Amniotic epithelial cell (primary cell): ENCODE data around the gene ELF1.
A peak's percentile ranks its signal among the peaks of the same experiment; 100 is the strongest.

ENCODE experiments used
- DNase-seq: peaks from one replicate; pipeline ENCODE4 v3.0.0-alpha.2; 2010; ENCODE audit warnings: low read depth

ELF1 gene

GRCh38 chr13:41006306-41006705 is 12.8 kb downstream of the ELF1 start:
- no peak for DNase-seq

- DNase-seq = no peak
Measured at GRCh38 chr13:41005704-41006103, 13.4 kb downstream of the ELF1 start.

DNA sequence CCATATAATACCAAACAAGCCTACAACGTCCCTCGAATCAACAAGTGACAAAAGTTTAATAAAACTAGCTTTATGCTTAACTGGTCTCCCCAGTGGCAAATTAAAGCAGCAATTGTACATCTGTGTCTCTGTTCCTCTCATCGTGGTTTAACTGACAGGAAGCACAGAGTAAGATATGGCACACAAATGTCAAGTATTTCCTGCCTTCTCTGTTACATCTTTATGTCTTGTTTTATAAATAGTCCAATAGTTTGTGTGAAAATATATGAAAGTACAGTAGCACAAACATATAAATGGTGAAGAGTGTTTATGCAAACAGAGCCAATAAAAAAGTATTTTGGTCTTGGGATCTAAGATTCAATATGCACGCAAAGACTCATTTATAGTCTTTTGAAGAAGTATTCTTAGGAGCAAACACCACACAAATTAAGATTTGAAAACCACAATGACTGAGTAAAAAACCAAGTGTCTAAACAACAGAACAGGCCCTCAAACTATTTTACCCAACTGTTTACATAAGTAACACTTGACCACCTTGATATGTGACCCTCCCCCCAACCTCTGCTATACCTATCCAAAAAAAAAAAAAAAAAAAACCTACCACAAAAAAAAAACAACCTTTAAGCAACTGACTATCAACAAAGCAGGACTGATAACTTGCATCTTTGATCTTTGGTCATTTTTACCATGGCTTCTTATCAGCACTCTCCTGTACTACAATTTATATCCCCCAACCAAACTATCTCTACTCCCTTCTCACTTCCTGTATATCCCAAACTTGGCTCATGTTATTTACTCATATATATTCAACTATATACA is 14.0 kb downstream of the ELF1 start:
- no peak for DNase-seq

DNA sequence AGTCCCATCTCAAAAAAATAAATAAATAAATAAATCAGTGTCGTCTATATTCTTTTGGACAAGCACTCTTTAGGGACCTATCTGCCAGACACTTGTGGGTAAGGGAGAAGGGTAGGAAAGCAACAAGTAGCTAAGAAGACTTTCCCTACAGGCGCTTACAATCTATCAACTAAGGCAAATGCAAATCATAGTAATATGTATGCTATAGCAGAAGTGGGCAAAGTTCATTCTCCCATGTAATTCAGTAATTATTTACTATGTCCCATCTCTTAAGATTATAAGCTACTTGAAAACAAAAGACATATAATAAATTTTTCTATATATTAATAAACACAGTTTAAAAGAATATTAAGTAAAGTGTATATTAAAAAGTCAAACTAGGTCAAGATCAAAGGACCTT is 16.5 kb downstream of the ELF1 start:
- DNase-seq = no peak

- DNase-seq = no peak
Measured at GRCh38 chr13:41001695-41002094, 17.4 kb downstream of the ELF1 start.

DNA sequence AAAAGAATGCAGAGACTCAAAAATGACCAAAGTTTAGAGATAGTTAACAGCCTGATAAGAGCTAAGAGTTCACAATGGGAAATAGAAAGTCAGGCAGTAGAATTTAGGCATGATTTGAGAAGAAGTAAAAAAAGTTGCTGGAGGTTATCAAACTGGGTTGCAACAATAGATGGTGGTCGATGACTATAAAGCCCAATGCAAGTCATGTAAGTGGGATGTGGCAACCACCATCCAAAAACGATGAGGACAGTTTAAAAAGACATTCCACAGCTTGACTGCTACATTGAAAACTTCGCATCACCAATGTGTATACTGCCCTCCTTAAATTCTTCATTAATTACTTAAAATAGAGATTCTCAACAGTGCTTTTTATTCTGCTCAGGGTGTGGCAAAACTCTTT is 19.7 kb downstream of the ELF1 start:
- DNase-seq = no peak

GRCh38 chr13:40996426-40997092 is 22.6 kb downstream of the ELF1 start:
- no peak for DNase-seq

DNA sequence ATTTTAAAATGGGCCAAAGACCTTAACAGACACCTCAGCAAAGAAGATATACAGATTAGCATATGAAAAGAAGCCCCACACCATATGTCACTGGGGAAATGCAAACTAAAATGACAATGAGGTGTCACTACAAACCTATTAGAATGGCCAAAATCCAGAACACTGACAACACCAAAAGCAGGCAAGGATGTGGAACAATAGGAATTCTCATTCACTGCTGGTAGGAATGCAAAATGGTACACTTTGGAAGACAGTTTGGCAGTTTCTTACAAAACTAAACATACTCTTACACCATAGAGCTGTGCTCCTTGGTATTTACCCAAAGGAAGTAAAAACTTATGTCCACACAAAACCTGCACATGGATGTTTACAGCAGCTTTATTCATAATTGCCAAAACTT is 23.1 kb downstream of the ELF1 start:
- no peak for DNase-seq

DNA sequence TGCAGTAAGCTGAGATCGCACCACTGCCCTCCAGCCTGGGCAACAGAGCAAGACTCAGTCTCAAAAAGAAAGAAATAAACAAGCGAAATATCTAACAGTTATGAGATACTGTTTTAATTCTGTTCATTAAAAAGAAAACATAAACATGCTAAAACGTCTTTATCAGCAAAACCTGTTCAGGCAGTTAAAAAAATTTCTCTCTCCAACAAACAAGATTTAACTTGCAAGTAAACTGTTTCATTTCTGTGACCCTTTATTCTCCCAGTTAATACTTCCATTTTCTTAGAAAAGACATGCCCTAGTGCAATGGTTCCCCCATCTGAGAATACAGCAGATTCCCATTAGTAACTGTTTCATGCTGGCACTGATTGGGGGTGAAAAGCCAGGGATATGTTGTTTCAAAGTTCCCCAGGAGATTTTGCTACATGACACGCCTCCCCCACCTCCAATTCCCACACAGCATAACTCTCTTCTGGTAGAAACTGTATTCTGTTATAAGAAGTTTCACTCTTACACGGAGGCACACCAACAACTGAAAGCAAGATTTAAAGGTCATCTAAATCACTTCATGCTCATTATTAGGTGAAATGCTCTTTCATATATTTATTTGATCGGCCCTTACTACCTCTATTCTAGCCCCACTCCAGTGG is 24.4 kb downstream of the ELF1 start:
- no peak for DNase-seq

GRCh38 chr13:40993987-40994386 is 25.1 kb downstream of the ELF1 start:
- no peak for DNase-seq

- no peak for DNase-seq
Measured at GRCh38 chr13:40992678-40993518, 26.2 kb downstream of the ELF1 start.

DNA sequence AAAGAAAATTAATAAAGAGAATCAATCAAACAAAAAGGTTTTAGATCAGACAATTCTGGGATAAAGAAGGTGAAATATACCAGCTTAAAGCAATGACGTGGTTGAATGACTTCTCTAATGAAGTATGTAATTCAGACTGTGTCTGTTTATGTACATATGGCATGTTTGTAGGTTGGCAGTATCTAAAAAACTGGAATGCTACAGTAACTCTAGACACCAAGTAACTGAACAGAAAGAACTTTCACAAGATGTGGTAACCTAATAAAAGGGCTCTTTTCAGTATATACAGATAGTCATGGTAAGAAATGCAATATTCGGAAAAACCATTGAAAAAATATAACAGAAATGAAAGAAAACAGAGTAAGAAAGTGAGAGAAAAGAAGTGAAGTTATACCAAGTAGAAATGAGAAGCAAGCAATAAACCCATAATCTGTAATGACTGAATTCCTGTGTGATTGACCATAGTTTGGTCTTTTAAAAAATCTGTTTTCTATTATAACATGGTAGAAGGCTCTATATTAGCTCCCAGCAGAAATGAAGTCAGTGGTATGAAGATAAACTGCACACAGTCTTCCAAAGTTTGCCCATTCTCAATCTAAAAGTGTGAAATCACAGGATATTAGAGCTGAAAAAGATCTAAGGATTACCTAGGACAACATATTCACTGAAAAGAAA is 31.4 kb downstream of the ELF1 start:
- DNase-seq = no peak

DNA sequence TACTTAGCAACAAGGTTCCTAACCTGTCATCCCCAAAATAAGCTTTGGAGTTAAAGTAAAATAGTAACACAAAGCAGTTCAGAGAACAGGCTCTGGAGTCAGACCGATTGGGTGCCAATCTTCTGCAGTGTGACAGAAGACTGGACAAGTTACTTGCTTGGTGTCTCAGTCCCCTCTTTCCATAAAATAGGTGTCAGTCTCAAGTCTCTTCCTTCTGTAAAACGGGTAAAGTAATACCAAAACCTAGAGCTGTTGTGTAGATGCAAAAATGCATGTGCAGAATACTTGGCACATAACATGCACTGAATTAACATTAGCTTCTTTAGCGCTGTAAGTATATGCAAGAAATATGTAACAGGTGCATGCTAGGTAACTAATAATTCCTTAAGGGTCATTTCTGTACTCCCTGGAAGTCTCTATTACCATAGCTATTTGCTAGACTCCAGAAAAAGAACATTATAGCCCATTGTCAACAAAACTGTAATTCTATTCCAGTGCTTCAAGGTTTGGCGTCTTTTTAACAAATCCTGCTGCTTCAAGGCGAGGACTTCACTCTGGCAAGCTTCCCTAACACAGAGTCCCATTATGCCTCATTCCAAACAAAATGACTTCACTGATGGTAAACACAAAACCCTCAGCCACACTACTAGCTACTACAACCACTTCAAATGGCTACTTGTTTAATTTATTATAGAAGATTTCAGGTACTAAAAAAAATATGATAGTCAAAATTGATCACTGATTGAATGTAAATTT is 32.8 kb downstream of the ELF1 start:
- DNase-seq = no peak

DNA sequence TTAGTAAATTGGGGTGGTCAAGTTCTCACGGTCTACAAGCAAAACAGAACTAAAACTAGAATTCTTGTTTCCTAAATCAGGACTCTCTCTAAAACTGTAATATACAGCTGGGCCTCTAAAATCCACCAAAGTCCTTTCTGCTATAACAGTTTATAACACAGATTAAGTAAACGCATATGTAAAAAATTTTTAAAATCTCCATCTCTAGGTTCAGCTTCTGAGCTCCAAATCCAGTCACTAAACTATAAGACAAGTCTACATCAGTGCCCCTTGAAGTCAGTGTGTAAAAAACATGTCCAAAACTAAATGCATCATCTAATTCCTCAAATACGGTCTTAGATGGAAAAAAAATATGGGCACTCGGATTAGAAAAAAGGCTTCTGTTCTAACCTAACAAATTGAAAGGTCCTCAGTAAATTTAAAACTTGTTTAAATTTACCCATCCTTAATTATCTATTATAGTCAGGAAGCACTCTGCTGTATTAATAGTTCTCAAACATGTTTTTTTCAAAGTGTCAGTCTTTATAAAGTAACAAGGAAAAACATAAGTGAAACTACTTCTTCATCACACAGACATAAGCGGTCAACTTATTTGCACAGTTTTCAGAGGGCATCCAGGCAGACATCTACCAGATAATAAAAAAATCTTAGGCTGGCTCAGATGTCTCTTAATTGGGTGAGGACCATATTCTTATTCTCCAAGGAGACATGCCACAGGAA is 33.6 kb downstream of the ELF1 start:
- DNase-seq = no peak

GRCh38 chr13:40984668-40985366 is 34.3 kb downstream of the ELF1 start:
- DNase-seq = peak; percentile 15

DNA sequence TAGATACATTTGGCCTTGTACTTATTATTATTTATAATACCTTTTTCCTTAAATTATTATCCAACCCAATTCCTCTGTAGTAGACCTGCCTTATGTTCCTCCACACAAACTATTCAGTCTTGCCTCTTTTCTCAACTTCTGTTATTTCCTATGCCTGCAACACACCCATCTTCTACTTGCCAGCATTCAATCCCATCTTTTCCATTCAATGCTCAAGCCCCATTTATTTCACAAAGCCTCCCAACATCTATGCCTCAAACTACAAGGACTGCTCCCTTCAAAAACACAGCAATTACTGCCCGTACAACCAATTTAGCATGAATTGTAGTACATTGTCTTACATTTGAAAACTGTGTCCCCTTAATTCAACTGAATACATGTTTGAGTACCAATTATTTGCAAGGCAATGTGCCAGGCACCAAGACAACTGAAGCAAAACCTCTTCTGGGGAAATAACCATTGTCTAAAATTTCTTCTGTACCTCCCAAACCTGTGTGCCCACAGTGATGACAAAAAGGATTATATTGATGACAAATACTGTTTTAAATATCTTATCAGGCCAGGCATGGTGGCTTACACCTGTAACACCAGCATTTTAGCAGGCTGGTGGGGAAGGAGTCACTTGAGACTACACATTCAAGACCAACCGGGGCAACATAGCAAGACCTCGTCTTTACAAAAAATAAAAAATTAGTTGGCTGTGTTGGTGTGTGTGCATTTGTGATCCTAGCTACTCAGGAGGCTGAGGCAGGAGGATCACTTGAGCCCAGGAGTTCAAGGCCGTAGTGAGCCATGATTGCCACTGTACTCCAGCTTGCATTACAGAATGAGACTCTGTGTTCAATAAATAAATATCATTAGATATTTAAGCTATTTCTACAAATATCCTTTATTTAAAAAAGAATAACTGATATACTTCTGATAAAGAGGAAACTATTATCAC is 35.1 kb downstream of the ELF1 start:
- DNase-seq = no peak

DNA sequence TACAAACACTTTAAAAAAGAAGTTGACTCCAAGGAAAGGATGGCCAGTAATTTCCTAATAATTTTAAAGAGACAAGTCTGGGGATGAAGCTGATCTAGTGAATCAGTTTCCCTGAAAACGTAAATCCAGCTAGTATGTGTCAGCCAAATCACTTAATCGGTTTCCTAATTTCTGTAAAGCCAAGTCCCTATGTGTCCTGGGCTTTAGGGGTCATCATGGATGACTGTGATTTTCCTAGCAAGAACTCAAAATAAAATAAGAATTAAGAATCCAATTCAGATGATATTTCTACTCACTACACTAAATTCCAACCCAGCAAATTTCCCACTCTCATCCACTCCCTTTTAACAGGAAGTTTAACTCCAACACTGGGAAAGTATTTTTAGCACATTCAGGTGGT is 35.9 kb downstream of the ELF1 start:
- DNase-seq = peak; percentile 24

DNA sequence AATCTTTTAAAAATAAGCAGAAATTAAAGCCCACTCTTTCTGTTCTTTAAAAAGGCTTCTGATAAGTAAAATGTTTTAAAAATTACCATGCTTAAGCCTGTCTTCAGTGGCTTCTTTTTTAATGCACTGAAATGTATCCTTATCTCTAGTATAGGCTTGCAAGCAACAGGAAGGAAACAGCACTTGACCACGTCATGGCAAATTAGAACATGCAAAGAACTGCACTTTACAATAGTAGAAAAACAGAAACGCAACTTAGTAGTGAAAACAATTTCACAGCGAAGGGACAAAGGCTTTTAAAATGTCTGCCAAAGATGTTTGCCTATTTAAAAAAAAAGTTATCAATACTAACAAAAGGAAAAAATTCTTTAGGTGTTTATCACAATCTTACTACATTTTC is 36.3 kb downstream of the ELF1 start:
- DNase-seq = peak; percentile 81

GRCh38 chr13:40981949-40982348 is 37.2 kb downstream of the ELF1 start:
- no peak for DNase-seq
